ENCODE data around the gene PSMA6. TPM values are rescaled to one million over a fixed set of nuclear protein-coding genes. Genes with fewer than 3 reads are reported as not detected.

Gene PSMA6
- total and polyA plus RNA-seq, 2 of the 13 experiments (the other 11 are each of a cell fraction or from before 2014, with no cell fraction given): 525 to 1,109 TPM

DNA sequence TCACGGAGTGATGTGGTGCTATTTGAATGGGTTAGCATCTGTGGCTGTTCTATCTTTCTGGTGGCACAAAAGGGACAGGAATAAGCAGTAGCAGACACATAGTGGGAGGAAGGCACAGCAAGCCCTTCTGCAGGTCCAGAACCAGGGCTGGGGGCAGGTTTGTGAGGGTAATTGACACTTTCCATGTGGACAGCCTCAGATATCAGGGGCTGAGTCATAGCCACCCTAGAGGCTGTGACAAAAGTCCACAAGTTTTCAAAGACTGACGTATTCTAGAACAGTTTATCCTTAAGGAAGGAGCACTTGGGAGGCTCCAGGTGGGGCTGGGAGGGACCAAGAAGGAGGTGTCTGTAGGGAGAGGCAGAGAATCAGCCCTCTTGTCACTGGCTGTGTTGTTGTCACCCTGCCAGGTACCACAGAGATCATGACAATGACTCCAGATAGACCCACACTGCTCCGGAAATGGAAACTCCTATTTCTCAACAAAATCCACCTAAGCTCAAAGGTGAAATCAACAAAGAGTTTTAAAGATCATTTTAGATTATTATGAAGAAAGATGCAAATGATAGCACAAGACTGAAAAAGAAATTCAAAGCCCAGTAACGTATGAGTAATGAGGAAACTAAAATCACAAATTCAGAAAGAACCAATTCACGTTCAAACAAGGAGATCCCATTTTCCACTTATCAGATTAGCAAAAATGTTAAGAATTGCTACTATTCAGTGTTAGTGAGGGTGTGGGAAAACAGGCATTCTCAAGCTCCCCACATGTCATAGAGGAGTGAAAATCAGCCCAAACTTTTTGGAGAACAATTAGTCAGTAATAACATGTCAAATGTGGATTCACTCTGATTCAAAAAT lies 64.0 kb downstream of the PSMA6 start (continued):
- TF ChIP-seq NFYC (CRISPR knock-in tag; IDR thresholded peaks at IDR 0.05): peak; percentile 16; the same call in 1 of the 2 replicates
- peak; percentile 96 for TF ChIP-seq RXRB (CRISPR knock-in tag; IDR thresholded peaks at IDR 0.05; ENCODE audit: borderline replicate concordance)
- TF ChIP-seq, protein P1, sequence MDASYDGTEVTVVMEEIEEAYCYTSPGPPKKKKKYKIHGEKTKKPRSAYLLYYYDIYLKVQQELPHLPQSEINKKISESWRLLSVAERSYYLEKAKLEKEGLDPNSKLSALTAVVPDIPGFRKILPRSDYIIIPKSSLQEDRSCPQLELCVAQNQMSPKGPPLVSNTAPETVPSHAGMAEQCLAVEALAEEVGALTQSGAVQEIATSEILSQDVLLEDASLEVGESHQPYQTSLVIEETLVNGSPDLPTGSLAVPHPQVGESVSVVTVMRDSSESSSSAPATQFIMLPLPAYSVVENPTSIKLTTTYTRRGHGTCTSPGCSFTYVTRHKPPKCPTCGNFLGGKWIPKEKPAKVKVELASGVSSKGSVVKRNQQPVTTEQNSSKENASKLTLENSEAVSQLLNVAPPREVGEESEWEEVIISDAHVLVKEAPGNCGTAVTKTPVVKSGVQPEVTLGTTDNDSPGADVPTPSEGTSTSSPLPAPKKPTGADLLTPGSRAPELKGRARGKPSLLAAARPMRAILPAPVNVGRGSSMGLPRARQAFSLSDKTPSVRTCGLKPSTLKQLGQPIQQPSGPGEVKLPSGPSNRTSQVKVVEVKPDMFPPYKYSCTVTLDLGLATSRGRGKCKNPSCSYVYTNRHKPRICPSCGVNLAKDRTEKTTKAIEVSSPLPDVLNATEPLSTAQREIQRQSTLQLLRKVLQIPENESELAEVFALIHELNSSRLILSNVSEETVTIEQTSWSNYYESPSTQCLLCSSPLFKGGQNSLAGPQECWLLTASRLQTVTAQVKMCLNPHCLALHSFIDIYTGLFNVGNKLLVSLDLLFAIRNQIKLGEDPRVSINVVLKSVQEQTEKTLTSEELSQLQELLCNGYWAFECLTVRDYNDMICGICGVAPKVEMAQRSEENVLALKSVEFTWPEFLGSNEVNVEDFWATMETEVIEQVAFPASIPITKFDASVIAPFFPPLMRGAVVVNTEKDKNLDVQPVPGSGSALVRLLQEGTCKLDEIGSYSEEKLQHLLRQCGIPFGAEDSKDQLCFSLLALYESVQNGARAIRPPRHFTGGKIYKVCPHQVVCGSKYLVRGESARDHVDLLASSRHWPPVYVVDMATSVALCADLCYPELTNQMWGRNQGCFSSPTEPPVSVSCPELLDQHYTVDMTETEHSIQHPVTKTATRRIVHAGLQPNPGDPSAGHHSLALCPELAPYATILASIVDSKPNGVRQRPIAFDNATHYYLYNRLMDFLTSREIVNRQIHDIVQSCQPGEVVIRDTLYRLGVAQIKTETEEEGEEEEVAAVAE (CRISPR knock-in tag; IDR thresholded peaks at IDR 0.05; ENCODE audit: borderline replicate concordance): peak; percentile 57; the same call in 1 of the 2 replicates
- TF ChIP-seq ZSCAN31 (CRISPR knock-in tag; IDR thresholded peaks at IDR 0.05; ENCODE audit: low read depth): peak; percentile 69; the same call in 1 of the 2 replicates
- no peak for TF ChIP-seq ZBTB1 (CRISPR knock-in tag; IDR thresholded peaks at IDR 0.05; ENCODE audit: borderline replicate concordance)
- TF ChIP-seq ARNT2 (CRISPR knock-in tag; IDR thresholded peaks at IDR 0.05; ENCODE audit: low read depth): no peak
- peak; percentile 96 for TF ChIP-seq PRDM10 (CRISPR knock-in tag; IDR thresholded peaks at IDR 0.05; ENCODE audit: low read depth)
- peak; percentile 26; the same call in 1 of the 2 replicates for TF ChIP-seq SATB2 (CRISPR knock-in tag; IDR thresholded peaks at IDR 0.05)
- TF ChIP-seq MED13 (CRISPR knock-in tag; IDR thresholded peaks at IDR 0.05): 0 out of 2 replicates have a peak, but pooled peaks have one; percentile 11
- TF ChIP-seq ZNF691 (CRISPR knock-in tag; IDR thresholded peaks at IDR 0.05; ENCODE audit: borderline replicate concordance, low read depth): peak; percentile 92
- no peak for TF ChIP-seq MAF1 (CRISPR knock-in tag; IDR thresholded peaks at IDR 0.05; ENCODE audit: borderline replicate concordance)
- TF ChIP-seq ZNF572 (CRISPR knock-in tag; IDR thresholded peaks at IDR 0.05): no peak
- no peak for TF ChIP-seq ZNF431 (CRISPR knock-in tag; IDR thresholded peaks at IDR 0.05; ENCODE audit: borderline replicate concordance, low read depth)
- TF ChIP-seq ZNF629 (CRISPR knock-in tag; conservative IDR thresholded peaks at IDR 0.05): 0 out of 2 replicates have a peak, but pooled peaks have one; percentile 24
- TF ChIP-seq NR2C2 (CRISPR knock-in tag; IDR thresholded peaks at IDR 0.05; ENCODE audit: borderline replicate concordance): peak; percentile 85
- peak; percentile 65; the same call in 1 of the 2 replicates for TF ChIP-seq RFXAP (CRISPR knock-in tag; IDR thresholded peaks at IDR 0.05; ENCODE audit: borderline replicate concordance)
- TF ChIP-seq ZNF503 (CRISPR knock-in tag; IDR thresholded peaks at IDR 0.05): peak; percentile 85
